GM20000 (cell line): Measurements from ENCODE around the gene TOX4.

Source experiments
- DNase-seq: peaks from one replicate; pipeline ENCODE4 v3.0.0; 2012; ENCODE audit warnings: low spot score
- CTCF ChIP-seq: IDR thresholded peaks from 2 replicates; pipeline ENCODE4 v1.5.1; 2012; ENCODE audit warnings: mild to moderate bottlenecking, control low read depth; ENCODE audit errors: extremely low read depth, missing control alignments

The TOX4 gene

GRCh38 chr14:21449899-21450216 is 27.1 kb upstream of the TOX4 start:
- no peak for TF ChIP-seq CTCF
- DNase-seq = no peak

DNA sequence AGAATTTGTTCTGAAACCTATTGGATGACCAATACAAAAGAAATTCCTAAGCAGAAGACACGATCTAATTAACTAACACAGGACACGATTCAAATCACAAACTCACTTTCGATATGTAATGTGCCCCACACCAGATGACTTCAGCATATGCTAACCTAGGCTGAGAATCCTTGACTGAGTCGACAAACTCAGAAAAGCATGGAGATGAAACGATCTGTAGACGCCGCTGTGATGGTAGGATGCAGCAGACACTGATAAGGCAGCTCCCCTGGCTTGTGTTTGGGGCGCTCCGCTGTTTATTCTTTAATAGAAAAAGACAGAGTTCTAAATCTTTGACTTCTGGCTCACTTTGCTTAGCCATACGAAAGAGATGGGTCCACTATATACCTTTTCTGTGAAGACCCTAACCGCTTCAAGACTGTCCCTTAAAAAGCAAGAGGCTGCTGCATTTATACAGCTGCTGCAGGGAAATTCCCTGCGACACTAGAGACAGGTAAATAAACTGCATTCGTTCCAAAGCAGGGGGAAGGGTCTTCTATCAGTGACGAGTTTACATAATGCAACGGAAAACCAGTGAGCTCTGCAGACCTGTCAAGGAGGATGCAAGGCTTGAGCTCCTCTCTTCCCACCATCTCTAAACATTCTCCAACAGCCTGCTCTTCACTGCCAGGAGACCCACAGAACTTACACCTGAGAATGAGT is 22.0 kb upstream of the TOX4 start:
- DNase-seq = no peak
- no peak for TF ChIP-seq CTCF

DNA sequence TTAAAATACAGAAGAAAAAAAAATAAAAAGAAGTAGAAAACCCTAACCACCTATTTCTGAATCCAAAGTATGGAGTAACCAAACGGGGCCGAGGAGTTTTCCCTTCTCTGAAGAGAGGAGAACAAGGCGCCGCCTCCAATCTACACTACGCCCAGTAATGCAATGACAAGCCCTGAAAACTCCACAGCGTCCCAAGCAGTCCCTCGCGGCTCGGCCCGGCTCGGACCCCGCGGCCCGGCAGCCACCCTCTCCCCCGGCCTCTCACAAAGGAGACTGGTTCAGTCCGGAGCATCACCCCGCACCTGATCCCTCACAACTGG is 21.4 kb upstream of the TOX4 start:
- no peak for DNase-seq
- no peak for TF ChIP-seq CTCF

- TF ChIP-seq CTCF = peak; percentile 38
- DNase-seq = peak; percentile 95
Observed at GRCh38 chr14:21455912-21456667, 20.9 kb upstream of the TOX4 start, which contains the start of gene CHD8. TSS of gene CHD8 (minus strand) at chr14:21456123. CDS start at chr14:21431643, 24,480 bp downstream.

DNA sequence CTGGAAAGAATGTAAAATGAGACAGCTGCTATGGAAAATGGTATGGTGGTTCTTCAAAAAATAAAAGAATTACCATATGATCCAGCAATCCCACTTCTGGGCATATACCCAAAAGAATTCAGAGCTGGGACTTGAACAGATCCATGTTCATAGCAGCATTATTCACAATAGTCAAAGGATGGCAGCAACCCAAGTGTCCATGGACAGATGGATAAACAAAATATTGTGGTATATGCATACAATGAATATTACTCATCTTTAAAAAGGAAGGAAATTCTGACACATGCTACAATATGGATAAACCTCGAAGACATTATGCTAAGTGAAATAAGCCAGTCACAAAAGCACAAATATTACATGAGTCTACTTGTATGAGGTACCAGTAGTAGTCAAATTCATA is 9.4 kb upstream of the TOX4 start:
- no peak for TF ChIP-seq CTCF

GRCh38 chr14:21475767-21476522 is 1.1 kb upstream of the TOX4 start:
- TF ChIP-seq CTCF = no peak

More for the DNA sequence above, 9.4 kb upstream of the TOX4 start:
- no peak for DNase-seq

DNA sequence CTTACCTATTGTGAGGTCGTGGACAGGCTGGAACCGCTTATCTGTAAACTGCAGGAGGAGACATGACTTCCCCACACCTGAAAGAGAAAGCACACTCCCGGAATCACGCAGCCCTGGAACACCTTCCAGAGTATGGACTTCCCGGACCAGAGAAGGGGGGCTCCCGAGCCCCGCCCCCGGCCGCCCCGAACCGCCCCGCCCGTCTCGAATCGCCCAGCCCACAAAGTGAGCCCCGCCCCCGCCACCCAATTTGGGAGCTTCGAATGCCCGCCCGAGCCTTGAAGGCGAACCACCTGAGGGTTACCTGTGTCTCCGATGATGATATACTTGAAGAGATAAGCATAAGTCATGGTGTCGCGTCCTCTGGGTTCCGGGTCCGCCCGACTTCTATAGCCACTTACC is 471 bp upstream of the TOX4 start:
- DNase-seq = no peak
- no peak for TF ChIP-seq CTCF

More at GRCh38 chr14:21475767-21476522, 1.1 kb upstream of the TOX4 start:
- no peak for DNase-seq
